Kidney (tissue), 14 donors: ENCODE results near the gene METTL24. TPM values are rescaled to one million over a fixed set of nuclear protein-coding genes. Genes with fewer than 3 reads are reported as not detected.

Experiments used
- DNase-seq, 5 donors: peaks; one replicate each; pipeline ENCODE4 v3.0.0-alpha.2; 2013 to 2020
- FAIRE-seq: peaks from 2 replicates; lab custom pipeline; 2012; peaks lifted over from hg19 to GRCh38; lab: Jason Lieb, UNC
- H3K27ac ChIP-seq, 2 donors: one replicate each; pipeline ENCODE4 v1.7.0; 2013; ENCODE audit warnings: low read depth in 2 of 2, low read length in 2 of 2, inconsistent platforms in 1 of 2
- H3K27me3 ChIP-seq: one replicate; pipeline ENCODE4 v1.7.1; 2013; ENCODE audit warnings: low read length, inconsistent platforms; ENCODE audit not compliant: control insufficient read depth, insufficient read depth
- H3K36me3 ChIP-seq, 3 donors: one replicate each; pipeline versions ENCODE4 v1.7.0 to v1.7.1; 2013; ENCODE audit warnings: low read length in 3 of 3, control low read depth in 1 of 3, inconsistent platforms in 1 of 3; ENCODE audit not compliant: insufficient read depth in 3 of 3, control insufficient read depth in 2 of 3
- H3K4me1 ChIP-seq, 3 donors: one replicate each; pipeline versions ENCODE4 v1.7.0 to v1.7.1; 2013; ENCODE audit warnings: low read length in 3 of 3, inconsistent platforms in 1 of 3, low read depth in 1 of 3; ENCODE audit not compliant: control insufficient read depth in 2 of 3, insufficient read depth in 2 of 3
- H3K4me3 ChIP-seq, 3 donors: one replicate each; pipeline versions ENCODE4 v1.7.0 to v1.8.1; 2013; ENCODE audit warnings: low read length in 3 of 3, control low read depth in 1 of 3, inconsistent platforms in 1 of 3
- H3K9ac ChIP-seq, 3 donors: one replicate each; pipeline versions ENCODE4 v1.7.0 to v1.7.1; 2013; ENCODE audit warnings: low read length in 3 of 3, control low read depth in 1 of 3, inconsistent platforms in 1 of 3
- H3K9me3 ChIP-seq, 3 donors: one replicate each; pipeline versions ENCODE4 v1.7.0 to v1.7.1; 2013; ENCODE audit warnings: low read length in 3 of 3, control low read depth in 1 of 3, inconsistent platforms in 1 of 3; ENCODE audit not compliant: control insufficient read depth in 2 of 3, insufficient read depth in 1 of 3
- intact Hi-C: fragments of 100-400 bp; cut with DNase I; formaldehyde crosslinking; loops from one replicate; pipeline ENCODE4 v1.11.1; 2022
- polyA plus RNA-seq: library from polyadenylated mRNA; stranded (reverse); fragments of 350-450 nt; fragmentation: Illumina TruSeq; extraction: RNeasy Lipid Tissue Mini Kit (QIAGEN cat#74804); gene quantifications from one replicate; pipeline ENCODE4 v1.2.3, GENCODE V29; 2014; ENCODE audit warnings: low read depth, low replicate concordance; ENCODE audit not compliant: insufficient read depth
- total RNA-seq: library from RNA; stranded (reverse); fragmentation: NEBNext Ultra II Directional; extraction: Animal tissue kit (Norgen Biotek cat#: 25700); gene quantifications from one replicate; pipeline ENCODE4 v1.2.1, GENCODE V29; 2021
- TF ChIP-seq, protein P1 (sequence below): IDR thresholded peaks from 3 replicates; pipeline ENCODE4 v1.5.1; 2012; ENCODE audit warnings: mild to moderate bottlenecking, moderate library complexity, borderline replicate concordance; ENCODE audit not compliant: insufficient read depth; ENCODE audit errors: extremely low read depth
- donor health status: control.
- donor health status: control.
- donor health status: control.
- donor health status: control.
- donor health status: control.
- donor health status: DM: yes; HTN: yes; CAD: no.
- donor health status: Normal renal cell carcinoma (clear cell type).

The METTL24 gene
- total and polyA plus RNA-seq, 2 donors from 2014 or later, result 1.4 to 3.5 TPM

DNA sequence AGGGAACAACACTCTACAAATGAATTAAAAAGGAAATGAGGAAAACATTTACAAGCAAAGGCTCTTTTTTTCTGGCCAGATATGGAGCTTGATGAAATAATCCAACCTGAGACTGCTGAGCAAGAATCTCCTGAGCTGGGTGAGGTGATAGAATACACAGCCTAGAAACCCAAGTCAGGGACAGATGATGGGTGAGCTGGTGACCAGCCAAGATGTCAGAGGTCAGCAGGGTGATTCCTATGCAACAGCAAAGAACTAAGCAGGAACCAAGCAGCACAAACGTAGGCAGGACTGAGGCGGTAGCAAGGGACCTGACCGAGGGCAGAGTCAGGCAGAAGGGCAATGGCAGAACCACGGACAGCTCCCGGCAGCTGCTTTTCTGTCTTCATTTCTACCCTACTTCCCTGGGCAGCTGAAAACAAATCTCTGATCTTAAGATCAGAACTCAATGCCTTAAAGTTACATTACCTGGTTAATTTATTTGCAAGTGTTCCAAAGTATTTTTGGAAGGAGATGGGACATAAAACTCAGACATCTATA is 102.9 kb downstream of the METTL24 start:
- DNase-seq, result peak; percentile 30 to 61 (median 56)

DNA sequence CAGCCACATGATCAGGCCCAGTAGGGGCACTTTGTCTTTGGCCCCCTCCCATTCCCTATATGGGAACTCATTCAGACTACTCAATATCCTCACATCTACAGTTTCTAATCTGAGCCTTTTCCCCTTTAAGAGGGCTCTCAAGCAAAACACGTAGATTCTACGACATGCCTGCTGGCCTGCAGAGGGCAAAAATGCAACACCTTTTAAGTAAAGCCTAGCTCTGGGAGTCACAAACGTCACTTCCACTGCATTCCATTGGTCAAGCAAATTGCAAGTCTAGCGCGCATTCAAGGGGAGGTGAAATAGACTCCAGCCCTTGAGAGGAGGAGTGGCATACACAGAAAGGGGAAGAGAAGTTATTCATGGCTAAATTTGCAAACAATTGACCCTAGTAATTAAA is 107.3 kb downstream of the METTL24 start:
- no peak for FAIRE-seq
- no peak overlapping the region for H3K4me3 ChIP-seq
- no peak overlapping the region for H3K9ac ChIP-seq
- H3K27me3 ChIP-seq, result no peaks in the 10 kb centered on the region
- peak in 1 of 5 donors; percentile 6 for DNase-seq
- H3K9me3 ChIP-seq, result no peaks in the 10 kb centered on the region
- no peaks in the 10 kb centered on the region for H3K4me1 ChIP-seq
- no peak overlapping the region for H3K27ac ChIP-seq
- no peaks in the 10 kb centered on the region for H3K36me3 ChIP-seq
- intact Hi-C loops, result no loop called here
- TF ChIP-seq, protein P1, sequence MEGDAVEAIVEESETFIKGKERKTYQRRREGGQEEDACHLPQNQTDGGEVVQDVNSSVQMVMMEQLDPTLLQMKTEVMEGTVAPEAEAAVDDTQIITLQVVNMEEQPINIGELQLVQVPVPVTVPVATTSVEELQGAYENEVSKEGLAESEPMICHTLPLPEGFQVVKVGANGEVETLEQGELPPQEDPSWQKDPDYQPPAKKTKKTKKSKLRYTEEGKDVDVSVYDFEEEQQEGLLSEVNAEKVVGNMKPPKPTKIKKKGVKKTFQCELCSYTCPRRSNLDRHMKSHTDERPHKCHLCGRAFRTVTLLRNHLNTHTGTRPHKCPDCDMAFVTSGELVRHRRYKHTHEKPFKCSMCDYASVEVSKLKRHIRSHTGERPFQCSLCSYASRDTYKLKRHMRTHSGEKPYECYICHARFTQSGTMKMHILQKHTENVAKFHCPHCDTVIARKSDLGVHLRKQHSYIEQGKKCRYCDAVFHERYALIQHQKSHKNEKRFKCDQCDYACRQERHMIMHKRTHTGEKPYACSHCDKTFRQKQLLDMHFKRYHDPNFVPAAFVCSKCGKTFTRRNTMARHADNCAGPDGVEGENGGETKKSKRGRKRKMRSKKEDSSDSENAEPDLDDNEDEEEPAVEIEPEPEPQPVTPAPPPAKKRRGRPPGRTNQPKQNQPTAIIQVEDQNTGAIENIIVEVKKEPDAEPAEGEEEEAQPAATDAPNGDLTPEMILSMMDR, result no peak

More for the DNA sequence above, 102.9 kb downstream of the METTL24 start:
- FAIRE-seq, result no peak
- intact Hi-C loops, result no loop called here
- Histone ChIP-seq H3K9me3 (no peaks in the 10 kb centered on the region), H3K36me3 (no peaks in the 10 kb centered on the region), H3K9ac (no peak overlapping the region), H3K4me1 (no peaks in the 10 kb centered on the region), H3K27ac (no peak overlapping the region), H3K27me3 (no peaks in the 10 kb centered on the region), H3K4me3 (no peak overlapping the region)
- TF ChIP-seq, protein P1, result no peak

DNA sequence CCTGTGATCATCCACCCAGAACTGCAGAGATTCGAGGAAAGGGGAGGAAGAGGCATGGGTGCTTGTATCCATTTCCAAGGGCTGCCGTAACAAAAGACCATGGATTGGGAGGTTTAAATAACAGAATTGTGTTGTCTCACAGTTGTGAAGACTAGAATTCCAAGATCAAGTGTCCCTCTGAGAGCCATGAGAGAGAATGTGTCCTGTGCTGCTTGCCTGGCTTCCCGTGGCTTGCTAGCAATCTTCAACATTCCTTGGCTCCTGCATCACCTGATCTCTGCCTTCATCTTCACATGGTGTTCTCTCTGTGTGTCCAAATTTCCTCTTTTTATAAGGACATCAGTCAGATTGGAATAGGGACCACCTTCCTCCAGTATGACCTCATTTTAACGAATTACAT is 108.1 kb downstream of the METTL24 start:
- Histone ChIP-seq H3K9ac (no peak overlapping the region), H3K27me3 (no peaks in the 10 kb centered on the region), H3K4me3 (no peak overlapping the region), H3K4me1 (no peaks in the 10 kb centered on the region), H3K9me3 (no peaks in the 10 kb centered on the region), H3K36me3 (no peaks in the 10 kb centered on the region), H3K27ac (no peak overlapping the region)
- TF ChIP-seq, protein P1, result no peak
- DNase-seq, result peak in 3 of 5 donors; percentile 10 to 35 (median 28)
- FAIRE-seq, result no peak
- intact Hi-C loops, result no loop called here
